ENCODE measurements around the gene GGCX.

- TF ChIP-seq BHLHE40 (IDR thresholded peaks at IDR 0.05; ENCODE audit: borderline replicate concordance), result no peak
- no peak for TF ChIP-seq PKNOX1 (IDR thresholded peaks at IDR 0.05)
- no peak for TF ChIP-seq ZNF384 (IDR thresholded peaks at IDR 0.05)
- TF ChIP-seq FOXK2 (IDR thresholded peaks at IDR 0.05), result no peak
- TF ChIP-seq SUZ12 (IDR thresholded peaks at IDR 0.05), result no peak
- no peak for TF ChIP-seq ELF4 (IDR thresholded peaks at IDR 0.05)
- no peak for TF ChIP-seq TARDBP (IDR thresholded peaks at IDR 0.05)
- no peak for TF ChIP-seq HDGF (IDR thresholded peaks at IDR 0.05; ENCODE audit: borderline replicate concordance)
- no peak for TF ChIP-seq LEF1 (IDR thresholded peaks at IDR 0.05; ENCODE audit: borderline replicate concordance)
- TF ChIP-seq ARNT (IDR thresholded peaks at IDR 0.05), result no peak
Measured at GRCh38 chr2:85527787-85528186, 33.5 kb downstream of the GGCX start.

Measured in HEK293T (cell line).